Osteocyte (in vitro differentiated cells): Measurements from ENCODE around the gene ATF3. TPM values are rescaled to one million over a fixed set of nuclear protein-coding genes. Genes with fewer than 3 reads are reported as not detected.

Experiments
- DNase-seq: peaks from one replicate; pipeline ENCODE4 v3.0.0; 2021; ENCODE audit warnings: mixed read lengths; ENCODE audit not compliant: unreplicated experiment; ENCODE audit errors: extremely low spot score
- H3K27ac Mint-ChIP-seq: one replicate; pipeline ENCODE4 v1.8.0; 2021; ENCODE audit warnings: mild to moderate bottlenecking, mixed read lengths; ENCODE audit not compliant: unreplicated experiment
- H3K27me3 Mint-ChIP-seq: one replicate; pipeline ENCODE4 v1.8.0; 2021; ENCODE audit warnings: mixed read lengths; ENCODE audit not compliant: unreplicated experiment
- H3K36me3 Mint-ChIP-seq: one replicate; pipeline ENCODE4 v1.8.0; 2021; ENCODE audit warnings: mixed read lengths; ENCODE audit not compliant: unreplicated experiment
- H3K4me1 Mint-ChIP-seq: one replicate; pipeline ENCODE4 v1.8.0; 2021; ENCODE audit warnings: mixed read lengths; ENCODE audit not compliant: unreplicated experiment
- H3K4me3 Mint-ChIP-seq: one replicate; pipeline ENCODE4 v1.8.0; 2021; ENCODE audit warnings: mild to moderate bottlenecking, moderate library complexity, mixed read lengths; ENCODE audit not compliant: unreplicated experiment
- H3K9me3 Mint-ChIP-seq: one replicate; pipeline ENCODE4 v1.8.0; 2021; ENCODE audit warnings: mixed read lengths; ENCODE audit not compliant: unreplicated experiment
- total RNA-seq: library from RNA; stranded (reverse); gene quantifications from 2 replicates; pipeline ENCODE4 v1.2.1, GENCODE V29; 2021
- TF ChIP-seq, protein P1 (sequence below): fragments of 200-600 bp; sonication (generic); IDR thresholded peaks from 2 replicates; pipeline ENCODE4 v1.5.0; 2021; ENCODE audit warnings: antibody characterized with exemption, mild to moderate bottlenecking, moderate library complexity

Gene ATF3
- total RNA-seq, 1 donor from 2014 or later: 45.3 TPM

DNA sequence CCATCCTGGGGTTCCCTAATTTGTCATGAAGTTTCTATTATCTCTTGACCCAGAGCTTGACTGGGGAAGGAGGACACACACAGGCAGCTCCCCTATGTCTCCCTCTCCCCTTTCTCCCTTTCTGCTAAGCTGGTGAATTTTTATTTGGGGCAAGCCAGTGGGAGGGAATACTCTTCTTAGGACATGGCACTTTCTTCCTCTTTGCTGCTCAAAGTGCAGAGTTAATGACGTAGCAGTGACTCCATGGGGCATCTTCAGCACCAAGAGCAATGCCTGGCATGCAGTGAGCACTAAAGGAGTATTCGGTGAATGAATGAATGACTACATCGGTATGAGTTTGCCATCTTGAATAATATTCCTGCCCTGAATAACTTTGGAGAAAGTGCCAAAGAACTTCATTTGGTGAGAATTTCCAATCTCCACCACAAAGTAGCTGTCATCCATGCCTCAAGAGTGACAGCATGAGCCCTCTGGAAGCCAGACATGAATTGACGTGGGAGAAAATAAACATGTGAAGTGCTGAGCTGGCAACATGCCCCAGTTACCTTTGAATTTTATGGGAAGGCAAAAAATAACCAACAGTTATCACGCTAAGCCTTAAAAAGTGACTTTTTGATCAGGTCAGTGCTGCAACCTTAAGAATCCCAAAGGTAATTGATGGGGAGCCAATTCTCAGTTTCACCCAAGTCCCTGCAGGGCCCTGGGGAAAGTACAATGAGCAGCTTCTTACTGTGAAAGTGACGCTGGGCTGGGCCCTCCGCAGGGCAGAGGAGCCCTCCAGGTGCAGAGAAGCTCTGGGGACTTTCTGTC, 22.1 kb upstream of the ATF3 start:
- peaks cover 11% of the 10 kb centered on the region for H3K27me3 Mint-ChIP-seq
- TF ChIP-seq, protein P1, sequence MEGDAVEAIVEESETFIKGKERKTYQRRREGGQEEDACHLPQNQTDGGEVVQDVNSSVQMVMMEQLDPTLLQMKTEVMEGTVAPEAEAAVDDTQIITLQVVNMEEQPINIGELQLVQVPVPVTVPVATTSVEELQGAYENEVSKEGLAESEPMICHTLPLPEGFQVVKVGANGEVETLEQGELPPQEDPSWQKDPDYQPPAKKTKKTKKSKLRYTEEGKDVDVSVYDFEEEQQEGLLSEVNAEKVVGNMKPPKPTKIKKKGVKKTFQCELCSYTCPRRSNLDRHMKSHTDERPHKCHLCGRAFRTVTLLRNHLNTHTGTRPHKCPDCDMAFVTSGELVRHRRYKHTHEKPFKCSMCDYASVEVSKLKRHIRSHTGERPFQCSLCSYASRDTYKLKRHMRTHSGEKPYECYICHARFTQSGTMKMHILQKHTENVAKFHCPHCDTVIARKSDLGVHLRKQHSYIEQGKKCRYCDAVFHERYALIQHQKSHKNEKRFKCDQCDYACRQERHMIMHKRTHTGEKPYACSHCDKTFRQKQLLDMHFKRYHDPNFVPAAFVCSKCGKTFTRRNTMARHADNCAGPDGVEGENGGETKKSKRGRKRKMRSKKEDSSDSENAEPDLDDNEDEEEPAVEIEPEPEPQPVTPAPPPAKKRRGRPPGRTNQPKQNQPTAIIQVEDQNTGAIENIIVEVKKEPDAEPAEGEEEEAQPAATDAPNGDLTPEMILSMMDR: no peak
- DNase-seq: no peak
- H3K4me1 Mint-ChIP-seq: peaks cover 24% of the 10 kb centered on the region
- H3K4me3 Mint-ChIP-seq: no peak overlapping the region
- H3K36me3 Mint-ChIP-seq: no peaks in the 10 kb centered on the region
- no peak overlapping the region for H3K27ac Mint-ChIP-seq
- H3K9me3 Mint-ChIP-seq: no peaks in the 10 kb centered on the region

DNA sequence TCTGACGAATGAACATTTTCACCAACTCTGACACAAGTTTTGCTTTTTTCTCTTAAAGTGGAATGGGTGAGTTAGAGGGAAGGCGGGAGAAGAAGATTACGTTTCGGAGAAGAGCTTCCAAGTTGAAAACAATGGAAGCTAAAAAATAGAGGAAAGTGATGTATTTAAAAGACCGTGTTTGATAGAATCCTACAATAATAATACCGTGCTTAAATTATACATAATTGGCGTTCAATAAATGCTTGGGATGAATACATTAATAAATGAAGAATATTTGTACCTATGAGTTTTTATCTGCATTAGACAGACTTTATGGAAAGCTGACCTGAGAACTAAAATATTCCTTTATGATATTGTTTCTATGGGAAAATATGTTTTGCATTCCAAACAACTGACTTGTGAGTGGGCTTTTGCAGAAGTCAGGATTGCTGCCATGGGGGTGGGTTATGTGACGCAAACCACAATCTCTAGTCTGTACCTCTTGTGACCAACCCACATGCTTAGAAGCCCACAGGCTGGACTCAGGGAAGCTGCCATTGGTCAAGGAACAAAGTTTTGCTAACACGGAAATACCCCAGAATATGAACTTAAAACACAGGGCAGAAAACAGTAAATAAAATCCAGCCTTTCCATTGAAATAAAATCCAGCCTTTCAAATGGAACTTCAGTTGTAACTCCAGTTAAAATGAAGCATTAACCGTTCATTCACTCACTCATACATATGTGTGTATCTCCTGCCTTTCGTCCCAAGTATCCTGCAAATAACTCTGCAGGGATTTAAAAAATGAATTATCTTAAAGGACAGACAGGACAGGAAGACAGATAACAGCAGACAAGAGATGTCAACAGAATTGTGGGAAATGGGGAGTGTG, 21.3 kb upstream of the ATF3 start:
- Mint-ChIP-seq H3K27ac (no peak overlapping the region), H3K36me3 (no peaks in the 10 kb centered on the region), H3K4me3 (no peak overlapping the region), H3K27me3 (peaks cover 12% of the 10 kb centered on the region), H3K9me3 (no peaks in the 10 kb centered on the region), H3K4me1 (peaks cover 24% of the 10 kb centered on the region)
- TF ChIP-seq, protein P1: no peak
- DNase-seq: no peak

DNA sequence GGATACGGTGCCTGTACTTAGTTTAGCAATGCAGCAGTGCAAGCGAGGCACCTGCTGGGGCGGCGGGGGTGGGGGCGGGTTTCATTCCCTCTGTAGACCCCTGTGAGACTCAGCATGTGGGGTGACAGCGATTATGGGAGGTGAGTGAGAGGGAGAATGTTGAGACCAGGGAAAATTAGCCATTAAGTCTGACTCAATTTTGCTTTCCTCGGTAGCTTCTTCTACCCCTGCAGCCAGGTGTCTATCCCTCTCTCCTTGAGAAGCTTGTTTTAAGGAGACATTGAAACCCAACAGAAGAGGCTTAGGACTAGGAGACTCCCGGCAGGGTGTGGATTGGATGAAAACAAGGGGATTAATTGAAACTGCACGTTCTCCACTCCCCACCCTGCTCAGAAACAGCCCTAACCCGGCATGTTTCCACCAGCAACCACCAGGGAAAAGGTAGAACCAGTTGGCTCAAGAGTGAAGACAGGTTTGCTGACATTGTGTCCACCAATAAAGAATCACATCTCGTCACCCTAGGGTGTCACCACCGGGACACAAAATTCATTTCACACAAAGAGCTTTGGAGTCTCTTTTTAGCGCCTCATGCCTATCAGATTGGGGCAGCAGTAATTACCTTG, 20.6 kb upstream of the ATF3 start:
- H3K4me3 Mint-ChIP-seq: no peak overlapping the region
- no peak for DNase-seq
- TF ChIP-seq, protein P1: no peak
- H3K27me3 Mint-ChIP-seq: peaks cover 12% of the 10 kb centered on the region
- H3K9me3 Mint-ChIP-seq: no peaks in the 10 kb centered on the region
- no peaks in the 10 kb centered on the region for H3K36me3 Mint-ChIP-seq
- H3K4me1 Mint-ChIP-seq: peaks cover 18% of the 10 kb centered on the region
- no peak overlapping the region for H3K27ac Mint-ChIP-seq

DNA sequence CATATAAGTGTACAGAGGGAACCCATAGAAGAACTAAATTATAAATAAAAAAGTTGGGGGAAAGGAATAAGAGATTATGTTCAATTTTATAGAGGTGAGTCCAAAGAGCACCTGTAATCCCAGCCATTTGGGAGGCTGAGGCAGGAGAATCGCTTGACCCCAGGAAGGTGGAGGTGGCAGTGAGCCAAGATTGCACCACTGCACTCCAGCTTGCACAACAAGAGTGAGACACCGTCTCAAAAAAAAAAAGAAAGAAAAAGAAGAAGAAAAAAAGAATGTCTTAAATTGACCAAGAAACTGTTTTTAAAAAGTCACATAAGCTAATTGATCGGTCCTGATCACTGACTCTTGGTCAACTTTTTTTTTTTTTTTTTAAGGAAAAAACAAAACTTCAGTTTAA, 19.1 kb upstream of the ATF3 start:
- Mint-ChIP-seq H3K9me3 (no peaks in the 10 kb centered on the region), H3K27ac (no peak overlapping the region), H3K36me3 (no peaks in the 10 kb centered on the region), H3K27me3 (peaks cover 14% of the 10 kb centered on the region), H3K4me1 (peaks cover 9% of the 10 kb centered on the region), H3K4me3 (no peak overlapping the region)
- TF ChIP-seq, protein P1: no peak
- no peak for DNase-seq
